Ovary (tissue), 9 donors: ENCODE measurements around the gene VAX1. TPM values are rescaled to one million over a fixed set of nuclear protein-coding genes. Genes with fewer than 3 reads are reported as not detected.

Experiments
- DNase-seq, 5 donors: peaks; one replicate each; pipeline ENCODE4 v3.0.0-alpha.2; 2019 to 2020
- H3K27ac ChIP-seq, 2 donors: fragments of 200-600 bp; one replicate each; pipeline versions ENCODE4 v1.5.1 to v1.8.0; 2019 to 2022
- H3K27me3 ChIP-seq: fragments of 200-600 bp; one replicate; pipeline ENCODE4 v1.8.0; 2022
- H3K36me3 ChIP-seq: fragments of 200-600 bp; sonication (generic); one replicate; pipeline ENCODE4 v1.5.1; 2019
- H3K4me1 ChIP-seq: one replicate; pipeline ENCODE4 v1.8.1; 2013; ENCODE audit warnings: mild to moderate bottlenecking, moderate library complexity; ENCODE audit not compliant: insufficient read depth
- H3K4me3 ChIP-seq: fragments of 200-600 bp; sonication (generic); one replicate; pipeline ENCODE4 v1.5.1; 2017
- H3K9me3 ChIP-seq, 2 donors: fragments of 200-600 bp in 1 of 2; sonication (generic) in 1 of 2; one replicate each; pipeline versions ENCODE4 v1.5.1 to v1.8.1; 2013 to 2019; ENCODE audit warnings: mild to moderate bottlenecking in 1 of 2, moderate library complexity in 1 of 2
- CTCF ChIP-seq, 3 donors: fragments of 450-650 bp in 2 of 3; fragments of 200-600 bp in 1 of 3; IDR thresholded peaks; one replicate each; pipeline versions ENCODE4 v1.5.1 to v1.8.0; 2016 to 2022; ENCODE audit warnings: antibody characterized with exemption in 3 of 3, mild to moderate bottlenecking in 1 of 3
- EP300 ChIP-seq: sonication (generic); formaldehyde crosslinking; IDR thresholded peaks from one replicate; pipeline ENCODE4 v1.6.1; 2017; ENCODE audit warnings: antibody characterized with exemption
- POLR2A ChIP-seq: fragments of 450-650 bp; IDR thresholded peaks from one replicate; pipeline ENCODE4 v1.6.1; 2017; ENCODE audit warnings: antibody characterized with exemption, mild to moderate bottlenecking, moderate library complexity
- WGBS, 3 donors: extraction: QIAGEN DNeasy Blood & Tissue Kit in 1 of 3; methylation state at CpG; one replicate each; pipeline versions ENCODE4 v1.1.5 to v1.1.7; 2013 to 2017; 5-methylcytosine and 5-hydroxymethylcytosine counted together
- intact Hi-C, 4 donors: fragments of 100-400 bp; cut with DNase I; formaldehyde crosslinking; loops; one replicate each; pipeline versions ENCODE4 v1.11.0 to v1.15.1; 2022 to 2023
- polyA plus RNA-seq, 2 donors: library from polyadenylated mRNA; stranded (reverse); fragments of 200-250 nt in 1 of 2; fragments of 350-450 nt in 1 of 2; fragmentation: Illumina TruSeq in 1 of 2; extraction: RNeasy Lipid Tissue Mini Kit (QIAGEN cat#74804) in 1 of 2; gene quantifications; one replicate each; pipeline ENCODE4 v1.2.3, GENCODE V29; 2013 to 2014
- total RNA-seq, 7 donors: library from RNA; depleted of rRNA in 2 of 7; stranded (reverse); fragments of >200 nt in 2 of 7; fragmentation: NEBNext Ultra II Directional in 3 of 7; extraction: Animal tissue kit (Norgen Biotek cat#: 25700) in 3 of 7; gene quantifications; one replicate each; pipeline versions ENCODE4 v1.1.0 to v1.2.4, GENCODE V29; 2016 to 2023
- donor health status: DM: no; HTN: no; CAD: no; lungs with moderate emphysema.
- donor health status: DM: no; HTN: no; CAD: no.
- donor health status: Bipolar disorder and iron deficiency.
- donor health status: DM: yes; HTN: yes; CAD: no.
- donor health status: DM: no; HTN: no; CAD: no.
- donor health status: DM: yes; HTN: yes; CAD: no.

VAX1 gene
- total and polyA plus RNA-seq, 9 donors, result not detected

GRCh38 chr10:117143103-117143823 lies 5.2 kb upstream of the VAX1 start:
- no peak for TF ChIP-seq POLR2A
- TF ChIP-seq CTCF (IDR thresholded peaks at IDR 0.05), result no peak
- TF ChIP-seq EP300, result no peak
- intact Hi-C loops, result no loop called here
- Histone ChIP-seq H3K4me1 (no peaks in the 10 kb centered on the region), H3K27ac (no peak overlapping the region), H3K4me3 (no peak overlapping the region), H3K9me3 (no peaks in the 10 kb centered on the region), H3K27me3 (no peaks in the 10 kb centered on the region), H3K36me3 (no peaks in the 10 kb centered on the region)
- 47 to 62% (median 61%) methylated on average over 5 of the region's 5 CpGs for WGBS, 3 donors
- DNase-seq, result no peak

GRCh38 chr10:117140525-117140902 lies 2.4 kb upstream of the VAX1 start:
- WGBS, 3 donors, result 2 to 7% (median 4%) methylated on average over 23 of the region's 23 CpGs
- Histone ChIP-seq H3K27me3 (no peaks in the 10 kb centered on the region), H3K9me3 (no peaks in the 10 kb centered on the region), H3K36me3 (no peaks in the 10 kb centered on the region), H3K4me3 (no peak overlapping the region), H3K27ac (no peak overlapping the region), H3K4me1 (peaks cover 3% of the 10 kb centered on the region)
- DNase-seq, result no peak
- intact Hi-C loops, result no loop called here
- no peak for TF ChIP-seq CTCF (IDR thresholded peaks at IDR 0.05)
- no peak for TF ChIP-seq POLR2A
- TF ChIP-seq EP300, result no peak

GRCh38 chr10:117139581-117140524 lies 1.8 kb upstream of the VAX1 start:
- TF ChIP-seq CTCF (IDR thresholded peaks at IDR 0.05) (no peak), POLR2A (no peak), EP300 (no peak)
- Histone ChIP-seq H3K27ac (no peak overlapping the region), H3K36me3 (no peaks in the 10 kb centered on the region), H3K9me3 (no peaks in the 10 kb centered on the region), H3K4me3 (no peak overlapping the region), H3K27me3 (no peaks in the 10 kb centered on the region), H3K4me1 (peaks cover 3% of the 10 kb centered on the region)
- intact Hi-C loops, result no loop called here
- no peak for DNase-seq
- 4 to 5% (median 5%) methylated on average over 57 to 72 of the region's 72 CpGs for WGBS, 3 donors

GRCh38 chr10:117138838-117139580 lies 939 bp upstream of the VAX1 start:
- H3K4me3 ChIP-seq, result no peak overlapping the region
- H3K27me3 ChIP-seq, result no peaks in the 10 kb centered on the region
- H3K4me1 ChIP-seq, result peaks cover 3% of the 10 kb centered on the region

More at GRCh38 chr10:117138838-117139580, 939 bp upstream of the VAX1 start:
- intact Hi-C loops, result no loop called here
- Histone ChIP-seq H3K36me3 (no peaks in the 10 kb centered on the region), H3K9me3 (no peaks in the 10 kb centered on the region), H3K27ac (no peak overlapping the region)
- TF ChIP-seq CTCF (IDR thresholded peaks at IDR 0.05), result no peak
- no peak for TF ChIP-seq EP300
- no peak for TF ChIP-seq POLR2A
- 5 to 8% (median 6%) methylated on average over 18 to 19 of the region's 19 CpGs for WGBS, 3 donors
- no peak for DNase-seq
